DMS153 (cell line): ENCODE data around the gene PKM.

ENCODE experiments used
- DNase-seq: peaks from one replicate; lab custom pipeline; 2025; lab: John Stamatoyannopoulos, UW

PKM gene

GRCh38 chr15:72235298-72235697 lies 4.3 kb upstream of the PKM start:
- no peak for DNase-seq

- no peak for DNase-seq
Observed at GRCh38 chr15:72233769-72234168, 2.8 kb upstream of the PKM start.

GRCh38 chr15:72231833-72232478 lies 966 bp upstream of the PKM start:
- DNase-seq: peak; percentile 44

GRCh38 chr15:72230197-72231065 lies 559 bp downstream of the PKM start:
- peak; percentile 14 for DNase-seq

- no peak for DNase-seq
Observed at GRCh38 chr15:72229947-72230196, 1.1 kb downstream of the PKM start.

- DNase-seq: no peak
Observed at GRCh38 chr15:72229076-72229946, 1.7 kb downstream of the PKM start.

GRCh38 chr15:72227720-72228119 lies 3.3 kb downstream of the PKM start:
- DNase-seq: no peak

GRCh38 chr15:72227192-72227586 lies 3.8 kb downstream of the PKM start:
- no peak for DNase-seq

- DNase-seq: no peak
Observed at GRCh38 chr15:72223278-72223677, 7.7 kb downstream of the PKM start.

- no peak for DNase-seq
Observed at GRCh38 chr15:72222393-72222792, 8.6 kb downstream of the PKM start.

- no peak for DNase-seq
Observed at GRCh38 chr15:72220687-72221086, 10.3 kb downstream of the PKM start.

GRCh38 chr15:72217216-72217615 lies 13.8 kb downstream of the PKM start:
- DNase-seq: no peak

GRCh38 chr15:72216079-72216478 lies 14.9 kb downstream of the PKM start:
- no peak for DNase-seq

GRCh38 chr15:72207558-72208085 lies 23.4 kb downstream of the PKM start:
- DNase-seq: no peak

GRCh38 chr15:72206677-72207000 lies 24.4 kb downstream of the PKM start:
- no peak for DNase-seq

- no peak for DNase-seq
Observed at GRCh38 chr15:72205896-72206676, 24.9 kb downstream of the PKM start.

- DNase-seq: no peak
Observed at GRCh38 chr15:72205273-72205672, 25.7 kb downstream of the PKM start.

- DNase-seq: peak; percentile 49
Observed at GRCh38 chr15:72203507-72203837, 27.5 kb downstream of the PKM start.

- no peak for DNase-seq
Observed at GRCh38 chr15:72202801-72203506, 28.0 kb downstream of the PKM start.

- no peak for DNase-seq
Observed at GRCh38 chr15:72202302-72202701, 28.7 kb downstream of the PKM start.

GRCh38 chr15:72201391-72201921 lies 29.5 kb downstream of the PKM start:
- no peak for DNase-seq
